OCI-LY7 (cell line): ENCODE results near the gene ANAPC15. TPM values are rescaled to one million over a fixed set of nuclear protein-coding genes. Genes with fewer than 3 reads are reported as not detected.

ENCODE experiments used
- BruUV-seq: library from RNA; stranded (reverse); fragments of 400-500 nt; replicated peaks from 2 replicates; lab custom pipeline; 2021; lab: Mats Ljungman, UMichigan
- CTCF ChIA-PET: fragments of 300-600 bp; sonication (Branson Sonifier 250); formaldehyde crosslinking; loops from one replicate; lab custom pipeline; 2022; ENCODE audit warnings: antibody characterized with exemption; ENCODE audit not compliant: unreplicated experiment; lab: Charles Lee
- POLR2A ChIA-PET: fragments of 300-600 bp; sonication (Branson Sonifier 250); formaldehyde crosslinking; loops from one replicate; lab custom pipeline; 2022; ENCODE audit warnings: antibody characterized with exemption; lab: Charles Lee
- DNase-seq: peaks from one replicate; pipeline ENCODE4 v3.0.0-alpha.2; 2015; ENCODE audit warnings: low spot score
- H2AFZ ChIP-seq: fragments of 200-600 bp; sonication (generic), shearing (Covaris generic); 2 replicates; pipeline ENCODE4 v1.6.1; 2014; ENCODE audit warnings: mild to moderate bottlenecking, antibody characterized with exemption, low read length, moderate library complexity
- H3K27ac ChIP-seq: fragments of 200-600 bp; sonication (generic); 2 replicates; pipeline ENCODE4 v1.5.1; 2014; ENCODE audit warnings: mixed run types, low read depth, mild to moderate bottlenecking, moderate library complexity, low read length, inconsistent platforms; ENCODE audit not compliant: poor library complexity, severe bottlenecking
- H3K36me3 ChIP-seq: fragments of 200-600 bp; sonication (generic); 2 replicates; pipeline ENCODE4 v1.6.1; 2014; ENCODE audit warnings: mild to moderate bottlenecking, antibody characterized with exemption, low read length, moderate library complexity, mixed read lengths; ENCODE audit not compliant: insufficient read depth
- H3K4me1 ChIP-seq: fragments of 200-600 bp; sonication (generic); 2 replicates; pipeline ENCODE4 v1.5.1; 2014; ENCODE audit warnings: mild to moderate bottlenecking, low read length; ENCODE audit not compliant: insufficient read depth, poor library complexity, severe bottlenecking
- H3K4me2 ChIP-seq: fragments of 200-600 bp; sonication (generic); 2 replicates; pipeline ENCODE4 v1.6.1; 2014; ENCODE audit warnings: mild to moderate bottlenecking, low read length
- H3K4me3 ChIP-seq: fragments of 200-600 bp; sonication (generic); 2 replicates; pipeline ENCODE4 v1.5.1; 2014; ENCODE audit warnings: mild to moderate bottlenecking, low read depth, low read length; ENCODE audit not compliant: poor library complexity, severe bottlenecking
- H3K79me2 ChIP-seq: fragments of 200-600 bp; sonication (generic); 2 replicates; pipeline ENCODE4 v1.6.1; 2016; ENCODE audit warnings: low read depth, mild to moderate bottlenecking, low read length, moderate library complexity, mixed read lengths; ENCODE audit not compliant: insufficient read depth
- H3K9me2 ChIP-seq: fragments of 200-600 bp; sonication (generic); 2 replicates; pipeline ENCODE4 v1.6.1; 2016; ENCODE audit warnings: mild to moderate bottlenecking, low read length, mixed read lengths; ENCODE audit not compliant: insufficient read depth
- H3K9me3 ChIP-seq: fragments of 200-600 bp; sonication (generic); 2 replicates; pipeline ENCODE4 v1.6.1; 2014; ENCODE audit warnings: mild to moderate bottlenecking, mixed run types, low read length, mixed read lengths
- H4K20me1 ChIP-seq: fragments of 200-600 bp; sonication (generic); 2 replicates; pipeline ENCODE4 v1.6.1; 2014; ENCODE audit warnings: mild to moderate bottlenecking, antibody characterized with exemption, low read length, moderate library complexity, mixed read lengths; ENCODE audit not compliant: insufficient read depth
- EZH2phosphoT487 ChIP-seq: fragments of 200-600 bp; sonication (generic); IDR thresholded peaks from 2 replicates; pipeline ENCODE4 v1.6.1; 2018; ENCODE audit warnings: low read depth, borderline replicate concordance, mild to moderate bottlenecking, mixed run types, antibody characterized with exemption, low read length, moderate library complexity, mixed read lengths
- intact Hi-C: fragments of 100-400 bp; cut with micrococcal nuclease; formaldehyde crosslinking; loops from one replicate; pipeline ENCODE4 v1.10.0; 2022; ENCODE audit not compliant: unreplicated experiment
- total RNA-seq, 2 experiments: library from RNA; depleted of rRNA in 1 of 2; stranded (reverse); fragments of >200 nt in 1 of 2; shearing (Covaris generic) in 1 of 2; gene quantifications; 2 replicates each; pipeline ENCODE4 v1.2.3, GENCODE V29; 2014 to 2022
- TF ChIP-seq, protein P1 (sequence below): fragments of 200-600 bp; sonication (generic); conservative IDR thresholded peaks from 2 replicates; pipeline ENCODE4 v1.5.1; 2014; ENCODE audit warnings: mild to moderate bottlenecking, antibody characterized with exemption, low read length, moderate library complexity, mixed read lengths

The ANAPC15 gene
- total RNA-seq, 2 experiments from 2014 or later = 48.2 to 62.4 TPM

- ChIA-PET POLR2A (no interaction called here), CTCF (no interaction called here)
- Histone ChIP-seq H3K9me3 (no peaks in the 10 kb centered on the region), H3K27ac (no peak overlapping the region), H3K36me3 (peaks cover 9% of the 10 kb centered on the region; the same call in 1 of the 2 replicates), H4K20me1 (no peaks in the 10 kb centered on the region), H2AFZ (no peak overlapping the region), H3K4me2 (no peak overlapping the region), H3K4me3 (no peak overlapping the region), H3K9me2 (no peaks in the 10 kb centered on the region), H3K79me2 (no peaks in the 10 kb centered on the region), H3K4me1 (peaks cover 6% of the 10 kb centered on the region)
- no TSS peak for BruUV-seq
- no peak for DNase-seq
- intact Hi-C loops = no loop called here
- TF ChIP-seq, protein P1, sequence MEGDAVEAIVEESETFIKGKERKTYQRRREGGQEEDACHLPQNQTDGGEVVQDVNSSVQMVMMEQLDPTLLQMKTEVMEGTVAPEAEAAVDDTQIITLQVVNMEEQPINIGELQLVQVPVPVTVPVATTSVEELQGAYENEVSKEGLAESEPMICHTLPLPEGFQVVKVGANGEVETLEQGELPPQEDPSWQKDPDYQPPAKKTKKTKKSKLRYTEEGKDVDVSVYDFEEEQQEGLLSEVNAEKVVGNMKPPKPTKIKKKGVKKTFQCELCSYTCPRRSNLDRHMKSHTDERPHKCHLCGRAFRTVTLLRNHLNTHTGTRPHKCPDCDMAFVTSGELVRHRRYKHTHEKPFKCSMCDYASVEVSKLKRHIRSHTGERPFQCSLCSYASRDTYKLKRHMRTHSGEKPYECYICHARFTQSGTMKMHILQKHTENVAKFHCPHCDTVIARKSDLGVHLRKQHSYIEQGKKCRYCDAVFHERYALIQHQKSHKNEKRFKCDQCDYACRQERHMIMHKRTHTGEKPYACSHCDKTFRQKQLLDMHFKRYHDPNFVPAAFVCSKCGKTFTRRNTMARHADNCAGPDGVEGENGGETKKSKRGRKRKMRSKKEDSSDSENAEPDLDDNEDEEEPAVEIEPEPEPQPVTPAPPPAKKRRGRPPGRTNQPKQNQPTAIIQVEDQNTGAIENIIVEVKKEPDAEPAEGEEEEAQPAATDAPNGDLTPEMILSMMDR = no peak
- no peak for TF ChIP-seq EZH2phosphoT487
Measured at GRCh38 chr11:72088076-72088808, 24.3 kb downstream of the ANAPC15 start.

- Histone ChIP-seq H4K20me1 (no peaks in the 10 kb centered on the region), H3K27ac (no peak overlapping the region), H3K36me3 (peaks cover 9% of the 10 kb centered on the region; the same call in 1 of the 2 replicates), H3K4me1 (peaks cover 17% of the 10 kb centered on the region), H3K9me2 (no peaks in the 10 kb centered on the region), H2AFZ (no peak overlapping the region), H3K4me2 (no peak overlapping the region), H3K4me3 (no peak overlapping the region), H3K9me3 (no peaks in the 10 kb centered on the region), H3K79me2 (no peaks in the 10 kb centered on the region)
- POLR2A ChIA-PET = interaction anchor here (0.8 to 1.5 kb wide), 3 partner anchors 27 to 48 kb away, joined by 3 to 6 read pairs (median 5); no protein-coding TSS in a partner anchor
- DNase-seq = no peak
- no TSS peak for BruUV-seq
- CTCF ChIA-PET = no interaction called here
- TF ChIP-seq, protein P1 = no peak
- TF ChIP-seq EZH2phosphoT487 = no peak
- intact Hi-C loops = no loop called here
Measured at GRCh38 chr11:72085621-72086351, 26.7 kb downstream of the ANAPC15 start.
